Cardiac fibroblast (primary cell): ENCODE results near the gene LMAN2.

Experiments used
- DNase-seq, 2 donors: peaks; one replicate each; pipeline versions ENCODE4 v3.0.0 to v3.0.0-alpha.2; 2010; ENCODE audit warnings: low read depth in 2 of 2
- H3K4me3 ChIP-seq, 2 donors: replicated peaks in 1 of 2; 1 replicate in 1 of 2; 2 replicates in 1 of 2; pipeline ENCODE4 v1.5.1; 2011; ENCODE audit warnings: low read depth in 2 of 2, low read length in 2 of 2, mild to moderate bottlenecking in 2 of 2, moderate library complexity in 1 of 2
- CTCF ChIP-seq: IDR thresholded peaks from one replicate; pipeline ENCODE4 v1.5.1; 2011; ENCODE audit warnings: low read depth, mild to moderate bottlenecking, low read length, inconsistent platforms

The LMAN2 gene

GRCh38 chr5:177288191-177288590 lies 63.3 kb downstream of the LMAN2 start:
- TF ChIP-seq CTCF = no peak

More at GRCh38 chr5:177288191-177288590, 63.3 kb downstream of the LMAN2 start:
- no peak overlapping the region for H3K4me3 ChIP-seq
- DNase-seq = no peak
